Activated CD8-positive, alpha-beta memory T cell treated with anti-CD3 and anti-CD28 coated beads for 4 hours (primary cell): Measurements from ENCODE around the gene ZNF45.
"Not testable (repeated sequence)": the region's sequence is repeated elsewhere in the genome, so short reads cannot be mapped to it uniquely, and the experiment has no call there.

Experiments
- DNase-seq, 2 donors: peaks; one replicate each; pipeline ENCODE4 v3.0.0-alpha.2; 2020; ENCODE audit warnings: low read depth in 2 of 2

ZNF45 gene

DNA sequence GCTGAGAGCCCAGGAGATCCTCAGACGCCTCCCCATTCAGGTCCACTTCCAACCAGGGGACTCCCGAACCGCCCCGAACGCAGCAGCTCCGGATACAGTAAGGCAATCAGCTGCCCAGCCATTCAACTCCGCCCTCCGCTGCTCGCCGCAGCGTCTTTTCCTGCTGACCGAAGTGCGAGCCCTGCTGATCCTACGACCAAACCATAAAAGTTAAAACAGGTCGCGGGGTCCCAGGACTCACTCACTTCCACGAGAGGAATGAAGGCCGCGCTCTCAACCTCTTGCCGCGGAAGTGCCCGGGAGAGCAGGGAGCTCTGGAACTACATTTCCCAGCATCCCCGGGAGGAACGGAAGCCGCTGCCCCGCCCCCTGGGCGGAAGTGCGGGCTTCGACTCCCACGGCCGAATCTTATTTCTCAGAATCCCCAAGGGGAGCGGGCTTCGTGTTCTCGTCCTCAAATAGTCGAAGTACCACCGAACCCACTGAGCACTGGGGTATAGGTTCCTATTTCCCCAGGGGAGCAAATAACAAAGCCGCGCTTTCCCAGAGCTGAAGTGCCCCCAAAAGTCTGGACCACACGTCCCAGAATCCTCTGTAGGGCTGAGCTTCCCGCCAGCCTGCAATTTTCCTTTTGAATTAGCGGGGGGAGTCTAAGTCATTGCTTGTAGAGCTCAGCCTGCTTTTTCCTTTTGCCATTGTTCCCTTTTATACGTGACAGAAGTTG is at the start of gene ZNF45:
Gene ZNF45 (minus strand): TSS at position 298 of the 724 bp plus-strand sequence. CDS start 13,097 bp downstream, outside the sequence.
- DNase-seq = peak; percentile 72 to 81

- no peak for DNase-seq
Observed at GRCh38 chr19:43984687-43985000, 49.6 kb upstream of the ZNF45 start.

GRCh38 chr19:43983912-43984686 is 49.0 kb upstream of the ZNF45 start, which contains the start of gene ZNF155:
TSS of gene ZNF155 (plus strand) at chr19:43984188. CDS start at chr19:43988544, 4,356 bp downstream.
- DNase-seq = peak; percentile 51 to 52

DNA sequence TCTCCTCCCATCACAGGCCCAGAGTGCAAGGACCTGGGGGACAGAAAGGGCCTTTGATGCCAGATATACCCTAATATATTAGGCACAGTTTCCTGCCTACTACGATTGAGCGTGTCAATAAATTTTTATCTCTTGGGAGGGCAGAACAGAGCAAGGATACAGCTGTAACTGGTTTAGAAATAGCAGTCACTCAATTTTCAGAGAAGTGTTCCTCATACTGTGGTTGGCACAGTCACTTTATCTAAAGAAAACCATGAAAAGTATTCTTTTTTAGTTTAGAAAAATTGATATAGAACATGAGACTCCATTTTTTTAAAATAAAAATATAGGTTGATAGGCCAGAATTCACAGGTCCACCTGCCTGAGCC is 48.4 kb upstream of the ZNF45 start:
- DNase-seq = no peak

DNA sequence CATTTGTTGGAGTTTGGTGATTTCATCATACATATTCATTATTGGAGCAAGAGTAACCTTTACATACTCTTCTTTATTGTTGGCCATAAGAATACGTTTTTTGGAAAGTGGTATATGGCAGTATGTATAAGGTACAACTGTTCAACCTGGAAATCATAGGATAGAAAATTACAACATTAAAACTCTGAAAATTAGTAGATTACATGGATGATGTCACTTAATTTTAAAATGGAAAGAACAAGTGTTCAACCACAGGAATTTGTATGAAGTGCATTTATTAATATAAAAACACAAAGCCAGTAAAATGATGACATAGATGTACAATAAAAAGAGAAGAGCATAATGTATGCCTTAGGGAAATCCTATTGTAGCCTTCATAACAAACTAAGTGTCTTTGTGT is 41.6 kb upstream of the ZNF45 start:
- DNase-seq = no peak

GRCh38 chr19:43966079-43966694 is 31.1 kb upstream of the ZNF45 start:
- no peak for DNase-seq

DNA sequence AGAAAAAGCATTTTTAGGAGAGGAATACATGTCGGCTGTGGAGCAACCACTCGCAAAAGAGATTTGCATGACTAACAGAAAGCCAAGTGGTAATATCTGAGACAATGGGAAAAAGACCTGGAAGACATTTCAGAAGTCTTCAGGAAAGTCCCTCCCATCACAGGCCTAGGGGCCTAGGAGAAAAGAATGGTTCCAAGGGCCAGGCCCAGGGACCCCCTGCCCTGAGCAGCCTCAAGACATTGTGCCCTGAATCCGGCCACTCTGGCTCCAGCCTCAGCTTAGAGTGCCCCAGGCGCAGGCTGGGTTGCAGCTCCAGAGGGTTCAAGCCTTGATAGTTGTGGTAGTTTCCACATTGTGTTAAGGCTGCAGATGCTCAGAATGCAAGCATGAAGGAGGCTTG is 25.3 kb upstream of the ZNF45 start:
- no peak for DNase-seq

DNA sequence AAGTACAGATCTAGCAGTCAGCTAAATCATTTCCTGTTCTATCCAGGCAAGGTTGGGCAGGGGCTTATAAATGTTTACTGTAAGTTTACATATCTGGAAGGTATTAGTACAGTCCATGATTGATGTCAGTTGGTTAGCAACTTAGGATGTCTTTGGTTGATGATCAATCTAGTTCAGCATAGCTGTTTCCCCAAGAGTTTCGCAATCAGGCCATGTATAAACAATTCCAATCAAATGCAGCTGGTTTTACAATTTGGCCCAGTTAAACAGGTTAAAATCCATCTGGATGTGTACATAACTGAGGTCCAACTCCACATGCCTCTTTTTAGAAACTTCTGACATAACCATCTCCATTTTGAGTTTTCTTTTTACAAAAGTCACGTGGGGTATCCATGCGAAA is 22.8 kb upstream of the ZNF45 start:
- DNase-seq = no peak

GRCh38 chr19:43956827-43957226 is 21.7 kb upstream of the ZNF45 start:
- DNase-seq = no peak

DNA sequence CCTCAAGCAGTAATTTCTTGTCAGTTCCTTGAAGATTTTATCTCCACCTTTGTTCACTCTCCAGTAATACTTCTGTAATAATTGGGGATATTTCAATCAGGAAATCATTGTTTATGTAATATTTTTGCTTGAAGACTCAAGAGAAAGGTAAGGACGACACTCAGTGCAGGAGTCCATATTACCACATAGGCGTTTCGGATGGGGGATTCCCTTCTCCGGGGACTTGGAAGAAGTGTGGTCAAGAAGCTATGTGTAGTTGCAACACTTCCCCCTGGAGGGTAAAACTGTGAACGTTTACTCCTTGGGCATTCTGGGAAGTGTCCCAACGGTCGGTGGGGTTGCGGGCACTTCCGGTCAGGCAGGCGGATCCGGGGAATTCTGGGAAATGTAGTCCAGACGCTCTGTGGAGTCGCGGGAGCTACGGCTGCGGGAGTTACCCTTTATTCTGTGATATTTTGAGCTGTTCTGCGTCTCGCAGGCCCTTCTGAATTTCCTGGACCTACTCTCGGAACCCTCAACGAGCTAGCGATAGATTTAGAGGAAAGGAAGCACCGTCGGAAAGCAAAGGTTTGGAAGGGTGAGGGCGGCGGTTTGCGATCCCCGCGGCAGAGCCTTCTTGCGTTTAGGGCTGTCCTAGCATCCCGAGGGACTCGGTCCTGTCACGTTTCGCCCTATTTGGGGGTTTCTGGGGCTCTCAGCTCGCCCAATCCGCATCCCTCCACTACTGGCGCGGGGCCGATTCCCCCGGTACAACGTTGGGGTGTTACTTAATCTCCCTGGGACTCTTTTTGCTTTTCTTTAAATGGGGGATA is 16.0 kb upstream of the ZNF45 start, which contains the start of gene ZNF221:
Gene ZNF221 (plus strand): TSS at position 395 of the 812 bp plus-strand sequence. CDS start 11,499 bp downstream, outside the sequence.
- peak in 1 of 2 donors; percentile 31 for DNase-seq

GRCh38 chr19:43949803-43950202 is 14.7 kb upstream of the ZNF45 start:
- DNase-seq = not testable (repeated sequence)

DNA sequence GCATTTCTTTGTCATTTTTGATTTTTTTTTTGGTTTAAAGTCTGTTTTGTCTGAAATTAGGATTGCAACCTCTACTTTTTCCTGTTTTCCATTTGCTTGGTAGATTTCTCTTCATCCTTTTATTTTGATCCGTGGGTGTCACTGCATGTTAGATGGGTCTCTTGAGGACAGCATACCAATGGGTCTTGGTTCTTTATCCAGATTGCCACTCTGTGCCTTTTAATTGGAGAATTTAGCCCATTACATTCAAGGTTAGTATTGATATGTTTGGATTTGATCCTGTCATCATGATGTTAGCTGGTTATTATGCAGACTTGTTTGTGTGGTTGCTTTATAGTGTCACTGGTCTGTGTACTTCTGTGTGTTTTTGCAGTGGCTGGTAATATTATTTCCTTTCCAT is 12.3 kb upstream of the ZNF45 start:
- DNase-seq = not testable (repeated sequence)

DNA sequence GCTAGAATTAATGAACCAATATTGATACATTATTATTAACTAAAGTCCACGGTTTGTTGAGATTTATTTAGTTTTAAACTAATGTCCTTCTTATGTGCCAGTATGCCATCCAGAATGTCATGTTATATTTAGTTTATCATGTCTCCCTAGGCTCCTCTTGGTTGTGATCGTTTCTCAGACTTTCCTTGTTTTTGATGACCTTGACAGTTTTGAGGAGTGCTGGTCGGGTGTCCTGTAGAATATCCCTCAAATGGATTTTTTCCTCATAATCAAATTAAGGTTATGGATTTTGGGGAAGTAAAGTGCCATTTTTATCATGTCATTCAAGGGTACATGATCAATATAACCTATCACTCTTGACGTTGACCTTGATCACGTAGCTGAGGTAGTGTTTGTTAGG is 6.1 kb upstream of the ZNF45 start:
- no peak for DNase-seq

- DNase-seq = no peak
Observed at GRCh38 chr19:43940719-43941118, 5.6 kb upstream of the ZNF45 start.

- no peak for DNase-seq
Observed at GRCh38 chr19:43939557-43940260, 4.6 kb upstream of the ZNF45 start.

DNA sequence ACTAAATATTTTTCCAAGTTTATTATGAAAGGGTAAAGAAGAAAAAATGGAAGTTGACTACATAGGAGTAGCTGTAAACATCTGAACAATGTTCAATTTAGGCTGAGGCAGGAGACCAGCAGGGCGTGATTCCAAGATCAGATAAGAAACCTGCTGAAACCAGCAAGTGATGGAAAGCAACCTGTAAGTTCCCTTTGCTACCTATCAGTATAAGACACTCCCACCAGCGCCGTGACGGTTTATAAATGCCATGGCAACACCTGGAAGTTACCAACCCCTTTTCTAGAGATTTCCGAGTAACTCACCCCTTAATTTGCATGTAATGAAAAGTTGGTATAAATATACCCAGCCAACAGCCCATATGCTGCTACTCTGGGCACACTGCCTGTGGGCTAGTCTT is 1.1 kb upstream of the ZNF45 start:
- no peak for DNase-seq

GRCh38 chr19:43934055-43934984 is 762 bp downstream of the ZNF45 start:
- DNase-seq = no peak

GRCh38 chr19:43928820-43929219 is 6.3 kb downstream of the ZNF45 start:
- no peak for DNase-seq

DNA sequence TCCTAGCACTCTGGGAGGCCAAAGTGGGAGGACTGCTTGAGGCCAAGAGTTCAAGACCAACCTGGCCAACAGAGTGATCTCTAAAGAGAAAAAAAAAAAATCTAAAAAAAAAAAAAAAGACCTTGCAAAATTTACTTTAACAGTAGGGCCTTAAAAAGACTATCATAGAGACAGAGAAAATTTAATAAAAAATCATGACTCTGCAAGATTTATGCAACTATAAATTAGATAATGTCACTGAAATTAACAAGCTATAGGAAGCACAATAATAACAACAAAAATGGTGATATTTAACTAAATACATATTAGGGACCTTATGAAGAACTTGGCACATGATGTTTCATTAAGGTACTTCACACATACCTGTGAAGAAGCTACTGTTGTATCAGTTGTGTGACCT is 11.2 kb downstream of the ZNF45 start:
- DNase-seq = no peak

- no peak for DNase-seq
Observed at GRCh38 chr19:43914051-43914450, 21.0 kb downstream of the ZNF45 start.
